Breast epithelium (tissue), 3 donors: ENCODE data around the gene GALNT9.

Source experiments
- CTCF ChIP-seq, 3 donors: fragments of 450-650 bp; IDR thresholded peaks; one replicate each; pipeline ENCODE4 v1.5.1; 2016 to 2017; ENCODE audit warnings: antibody characterized with exemption in 3 of 3, mild to moderate bottlenecking in 3 of 3, moderate library complexity in 3 of 3
- POLR2A ChIP-seq: fragments of 450-650 bp; IDR thresholded peaks from one replicate; pipeline ENCODE4 v1.6.1; 2016; ENCODE audit warnings: antibody characterized with exemption, mild to moderate bottlenecking, moderate library complexity
- POLR2AphosphoS5 ChIP-seq, 3 donors: sonication (generic); formaldehyde crosslinking; IDR thresholded peaks; one replicate each; pipeline ENCODE4 v1.6.1; 2017; ENCODE audit warnings: antibody characterized with exemption in 3 of 3

- TF ChIP-seq CTCF (IDR thresholded peaks at IDR 0.05) (no peak), POLR2AphosphoS5 (IDR thresholded peaks at IDR 0.05) (no peak), POLR2A (no peak)
Measured at GRCh38 chr12:132217371-132217770, 112.0 kb downstream of the GALNT9 start.
